ENCODE data around the gene BORCS5.

- TF ChIP-seq CTCF (conservative IDR thresholded peaks at IDR 0.05; ENCODE audit: low read length) = no peak
- TF ChIP-seq EZH2phosphoT487 (IDR thresholded peaks at IDR 0.05; ENCODE audit: borderline replicate concordance, low read depth, low read length) = no peak
Measured at GRCh38 chr12:12364787-12365445, 8.0 kb downstream of the BORCS5 start.
